OCI-LY7 (cell line): ENCODE results near the gene ZNF561.

Experiments used
- EZH2phosphoT487 ChIP-seq: fragments of 200-600 bp; sonication (generic); IDR thresholded peaks from 2 replicates; pipeline ENCODE4 v1.6.1; 2018; ENCODE audit warnings: low read depth, borderline replicate concordance, mild to moderate bottlenecking, mixed run types, antibody characterized with exemption, low read length, moderate library complexity, mixed read lengths
- TF ChIP-seq, protein P1 (sequence below): fragments of 200-600 bp; sonication (generic); conservative IDR thresholded peaks from 2 replicates; pipeline ENCODE4 v1.5.1; 2014; ENCODE audit warnings: mild to moderate bottlenecking, antibody characterized with exemption, low read length, moderate library complexity, mixed read lengths

DNA sequence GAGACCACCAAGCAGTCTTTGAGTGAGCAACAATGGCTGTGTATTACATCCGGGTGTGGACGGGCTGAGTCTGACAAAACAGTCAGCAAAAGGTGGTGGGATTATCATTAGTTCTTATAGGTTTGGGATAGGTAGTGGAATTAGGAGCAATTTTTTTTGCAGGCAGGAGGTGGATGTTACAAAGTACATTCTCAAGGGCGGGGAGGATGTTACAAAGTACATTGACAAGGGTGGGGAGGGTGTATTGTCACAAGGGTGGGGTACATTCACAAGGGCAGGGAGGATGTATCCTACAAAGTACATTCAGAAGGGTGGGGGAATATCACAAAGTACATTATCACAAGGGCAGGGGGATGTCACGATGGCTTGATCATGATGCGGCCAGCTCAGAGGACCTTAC is 15.0 kb upstream of the ZNF561 start:
- TF ChIP-seq, protein P1, sequence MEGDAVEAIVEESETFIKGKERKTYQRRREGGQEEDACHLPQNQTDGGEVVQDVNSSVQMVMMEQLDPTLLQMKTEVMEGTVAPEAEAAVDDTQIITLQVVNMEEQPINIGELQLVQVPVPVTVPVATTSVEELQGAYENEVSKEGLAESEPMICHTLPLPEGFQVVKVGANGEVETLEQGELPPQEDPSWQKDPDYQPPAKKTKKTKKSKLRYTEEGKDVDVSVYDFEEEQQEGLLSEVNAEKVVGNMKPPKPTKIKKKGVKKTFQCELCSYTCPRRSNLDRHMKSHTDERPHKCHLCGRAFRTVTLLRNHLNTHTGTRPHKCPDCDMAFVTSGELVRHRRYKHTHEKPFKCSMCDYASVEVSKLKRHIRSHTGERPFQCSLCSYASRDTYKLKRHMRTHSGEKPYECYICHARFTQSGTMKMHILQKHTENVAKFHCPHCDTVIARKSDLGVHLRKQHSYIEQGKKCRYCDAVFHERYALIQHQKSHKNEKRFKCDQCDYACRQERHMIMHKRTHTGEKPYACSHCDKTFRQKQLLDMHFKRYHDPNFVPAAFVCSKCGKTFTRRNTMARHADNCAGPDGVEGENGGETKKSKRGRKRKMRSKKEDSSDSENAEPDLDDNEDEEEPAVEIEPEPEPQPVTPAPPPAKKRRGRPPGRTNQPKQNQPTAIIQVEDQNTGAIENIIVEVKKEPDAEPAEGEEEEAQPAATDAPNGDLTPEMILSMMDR, result no peak
- TF ChIP-seq EZH2phosphoT487, result no peak
